NCI-H1105 treated with DMSO at 0.1 percent for 48 hours (cell line): ENCODE results near the gene SERINC5.

ENCODE experiments used
- DNase-seq: peaks from one replicate; lab custom pipeline; 2025; lab: John Stamatoyannopoulos, UW

Gene SERINC5

DNA sequence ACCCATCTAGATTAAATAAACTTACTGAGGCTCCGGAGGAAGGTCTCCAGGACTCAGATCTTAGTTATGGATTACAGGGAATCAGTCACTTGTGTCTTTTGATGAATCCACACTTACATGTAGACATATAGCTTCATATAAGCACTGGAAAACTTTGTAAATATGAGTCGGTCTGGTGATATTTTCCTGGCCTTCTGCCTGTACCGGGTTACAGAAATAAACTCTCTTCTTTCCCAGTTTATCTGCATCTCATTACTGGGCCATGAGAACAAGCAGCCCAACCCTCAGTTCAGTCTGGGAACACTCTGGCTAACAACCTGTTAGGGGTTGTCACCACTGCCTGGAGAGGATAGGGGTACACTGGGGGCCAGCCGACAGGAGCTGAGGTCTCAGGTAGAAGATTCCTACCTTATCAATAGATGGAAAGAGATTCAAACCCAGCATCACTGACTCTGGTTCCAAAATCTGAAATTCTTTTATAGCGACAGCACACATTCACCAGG is 161.6 kb downstream of the SERINC5 start:
- DNase-seq = no peak

DNA sequence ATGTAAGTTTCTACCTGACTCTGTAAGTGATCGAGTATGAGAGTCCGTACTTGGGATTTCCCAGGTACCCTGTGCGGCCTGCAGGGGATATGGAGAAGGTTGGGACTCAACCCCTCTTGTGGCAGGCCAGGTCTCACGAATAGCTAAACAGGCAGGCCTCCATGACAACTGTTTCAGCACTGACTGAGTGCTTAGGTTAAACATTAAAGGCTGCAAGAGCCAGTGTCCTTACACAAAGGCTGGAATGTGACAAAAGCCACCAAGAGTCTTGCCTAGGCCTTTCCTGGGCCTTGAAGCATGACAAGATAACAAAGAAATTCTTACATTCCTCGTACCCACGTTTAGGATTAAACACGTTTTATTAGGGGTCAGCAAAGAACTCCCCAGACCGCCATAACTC is 162.1 kb downstream of the SERINC5 start:
- no peak for DNase-seq

GRCh38 chr5:80092486-80093107 is 163.3 kb downstream of the SERINC5 start:
- DNase-seq = no peak

DNA sequence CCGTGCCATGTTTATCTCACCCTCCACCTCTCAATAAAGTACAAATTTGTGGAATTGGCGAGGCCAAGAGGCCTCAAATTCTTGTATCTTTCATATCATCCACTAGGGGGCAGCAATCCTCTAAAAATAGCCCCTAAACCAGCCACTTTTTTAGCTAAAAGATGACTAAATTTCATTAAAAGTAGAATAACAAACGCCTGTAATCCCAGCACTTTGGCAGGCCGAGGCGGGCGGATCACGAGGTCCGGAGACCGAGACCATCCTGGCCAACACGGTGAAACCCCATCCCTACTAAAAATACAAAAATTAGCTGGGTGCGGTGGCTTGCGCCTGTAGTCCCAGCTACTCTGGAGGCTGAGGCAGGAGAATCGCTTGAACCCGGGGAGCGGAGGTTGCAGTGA is 164.1 kb downstream of the SERINC5 start:
- DNase-seq = peak; percentile 26

- DNase-seq = no peak
Observed at GRCh38 chr5:80090884-80091166, 165.0 kb downstream of the SERINC5 start.

DNA sequence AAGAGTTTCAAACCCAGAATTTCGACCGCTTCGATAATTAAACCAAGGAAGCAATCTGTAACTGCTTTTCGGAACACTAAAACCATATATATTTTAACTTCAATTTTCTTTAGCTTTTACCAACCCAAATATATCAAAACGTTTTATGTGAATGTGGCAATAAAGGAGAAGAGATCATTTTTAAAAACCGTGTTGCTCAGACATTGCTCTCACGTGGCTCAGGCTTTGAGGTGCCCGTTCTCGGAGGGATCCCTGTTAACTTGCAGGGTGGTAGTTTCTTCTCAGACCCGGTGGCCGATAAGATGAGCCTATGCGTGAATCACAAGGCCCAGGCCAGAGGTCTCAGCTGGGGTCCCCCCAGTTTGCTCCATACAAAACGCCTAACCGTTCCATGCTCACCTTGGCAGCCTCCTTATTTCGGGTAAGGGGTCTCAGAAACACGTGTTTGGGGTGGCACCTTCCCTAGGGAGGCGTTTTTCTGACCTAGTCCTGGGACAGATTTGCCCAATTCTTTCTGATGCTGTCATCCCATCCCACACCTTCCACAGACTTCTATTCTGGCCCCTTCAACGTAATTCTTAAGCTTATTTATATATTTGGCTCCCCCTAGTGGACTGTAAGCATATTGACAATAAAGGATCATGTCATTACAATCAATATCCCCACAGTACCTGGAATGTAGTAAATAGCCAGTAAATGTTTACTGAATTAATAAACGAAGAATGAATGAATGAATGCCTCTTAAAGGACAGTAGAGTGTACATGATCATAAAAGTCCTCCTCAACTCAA is 172.6 kb downstream of the SERINC5 start:
- peak; percentile 78 for DNase-seq

GRCh38 chr5:80082731-80083100 is 173.1 kb downstream of the SERINC5 start:
- DNase-seq = peak; percentile 71

DNA sequence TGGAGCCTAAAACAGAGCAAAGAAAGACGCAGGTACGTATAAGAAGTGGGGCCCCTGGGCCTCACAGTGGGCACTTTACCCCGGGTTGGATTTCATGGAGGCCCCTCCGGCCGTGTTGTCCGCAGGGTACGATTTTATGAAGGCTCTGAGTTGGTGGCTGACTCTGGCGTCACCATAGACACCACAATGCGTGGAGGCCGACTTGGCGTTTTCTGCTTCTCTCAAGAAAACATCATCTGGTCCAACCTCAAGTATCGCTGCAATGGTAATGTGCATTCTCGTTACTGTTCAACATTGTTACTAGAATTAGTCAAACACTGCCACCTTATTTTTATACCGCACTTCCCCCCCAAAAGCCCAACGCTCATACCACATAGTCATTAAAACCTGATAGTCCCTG is 173.6 kb downstream of the SERINC5 start:
- no peak for DNase-seq

DNA sequence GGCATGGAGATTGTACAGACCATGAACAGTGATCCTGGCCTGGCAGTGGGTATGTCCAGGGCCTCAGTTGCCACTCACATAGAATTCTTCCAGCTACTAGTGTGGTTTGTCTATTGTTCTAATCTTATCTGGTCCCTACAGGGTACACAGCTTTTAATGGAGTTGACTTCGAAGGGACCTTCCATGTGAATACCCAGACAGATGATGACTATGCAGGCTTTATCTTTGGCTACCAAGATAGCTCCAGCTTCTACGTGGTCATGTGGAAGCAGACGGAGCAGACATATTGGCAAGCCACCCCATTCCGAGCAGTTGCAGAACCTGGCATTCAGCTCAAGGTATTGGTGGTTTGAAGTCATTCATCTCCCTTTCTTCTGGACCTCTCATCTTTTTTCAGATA is 176.9 kb downstream of the SERINC5 start:
- no peak for DNase-seq

DNA sequence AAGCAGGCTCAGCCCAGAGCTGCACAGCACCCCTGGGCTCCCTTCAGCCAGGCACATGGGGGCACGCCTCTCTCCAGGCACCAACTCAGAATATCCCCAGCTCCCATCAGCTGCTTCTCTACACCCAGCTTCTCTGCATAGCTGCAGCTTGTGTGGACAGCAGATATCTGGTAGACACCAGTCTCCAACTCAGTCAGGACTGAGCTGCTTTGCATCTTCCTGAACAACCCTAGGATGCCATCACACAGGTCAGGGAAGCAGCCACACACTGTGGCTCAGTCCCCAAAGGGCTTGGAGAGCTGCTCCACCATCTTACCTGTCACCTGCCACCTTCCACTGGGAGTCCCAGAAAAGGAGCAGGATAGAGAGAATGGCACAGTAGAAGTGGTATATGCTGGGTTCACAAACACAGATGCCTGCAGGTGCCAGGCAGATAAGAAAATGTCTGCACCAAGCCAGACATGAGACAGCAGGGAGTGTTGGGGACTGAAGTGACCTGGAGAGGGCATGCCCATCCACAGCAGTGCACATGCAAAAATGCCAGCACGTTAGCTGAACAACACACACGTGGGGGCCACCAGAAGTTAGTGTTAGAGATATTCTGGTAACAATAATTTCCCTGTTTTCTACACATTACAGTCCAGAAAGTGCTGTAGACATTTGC is 178.7 kb downstream of the SERINC5 start:
- no peak for DNase-seq

GRCh38 chr5:80076131-80077050 is 179.5 kb downstream of the SERINC5 start:
- DNase-seq = no peak

- no peak for DNase-seq
Observed at GRCh38 chr5:80072103-80073073, 183.5 kb downstream of the SERINC5 start.

DNA sequence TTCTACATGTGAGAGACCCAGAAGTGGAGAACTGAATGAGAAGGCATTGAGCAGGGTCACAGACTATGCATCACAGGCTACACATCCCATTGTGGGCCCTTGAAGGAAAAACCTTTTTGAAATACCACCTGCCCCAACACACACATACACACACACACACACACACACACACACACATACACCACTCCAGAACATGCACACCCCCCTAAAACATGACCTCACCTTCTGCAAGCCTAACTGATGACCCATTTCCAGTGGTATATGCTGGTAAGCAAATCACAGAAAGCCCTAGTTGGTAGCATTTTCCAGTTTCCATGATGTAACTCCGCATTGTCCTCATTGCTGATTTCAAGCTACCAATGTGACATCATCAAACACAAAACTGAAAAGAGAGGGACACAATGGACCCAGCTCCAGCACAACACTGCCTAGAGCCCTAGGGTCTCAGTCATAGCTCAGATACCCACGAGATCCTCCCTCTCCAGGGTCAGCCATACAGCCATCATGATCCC is 184.3 kb downstream of the SERINC5 start:
- no peak for DNase-seq

DNA sequence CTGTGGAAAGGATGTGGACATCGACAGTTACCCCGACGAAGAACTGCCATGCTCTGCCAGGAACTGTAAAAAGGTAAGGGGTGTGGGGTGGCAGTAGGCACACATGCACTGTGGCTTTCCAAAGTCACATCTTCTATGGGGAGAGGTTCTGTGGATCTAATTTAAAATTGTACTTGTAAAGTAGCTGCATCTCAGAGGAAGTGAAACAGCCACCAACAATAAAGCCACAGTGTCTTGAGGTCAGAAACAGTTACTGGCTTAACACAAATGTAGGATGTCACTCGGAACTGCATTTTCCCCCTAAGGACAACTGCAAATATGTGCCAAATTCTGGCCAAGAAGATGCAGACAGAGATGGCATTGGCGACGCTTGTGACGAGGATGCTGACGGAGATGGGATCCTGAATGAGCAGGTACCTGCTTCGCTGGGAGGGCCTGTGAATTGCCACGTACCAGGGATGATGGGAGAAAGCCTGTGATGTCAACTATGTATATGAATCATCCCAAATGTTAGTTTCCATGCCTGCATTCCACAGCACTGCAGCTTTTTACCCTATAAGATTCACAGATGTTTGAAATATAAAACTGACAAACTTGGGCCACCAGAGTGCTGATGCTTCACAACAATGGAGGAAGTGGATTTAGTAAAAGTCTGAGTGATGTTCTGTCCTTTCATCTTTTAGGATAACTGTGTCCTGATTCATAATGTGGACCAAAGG is 185.4 kb downstream of the SERINC5 start:
- no peak for DNase-seq

GRCh38 chr5:80069918-80070318 is 185.9 kb downstream of the SERINC5 start:
- no peak for DNase-seq

DNA sequence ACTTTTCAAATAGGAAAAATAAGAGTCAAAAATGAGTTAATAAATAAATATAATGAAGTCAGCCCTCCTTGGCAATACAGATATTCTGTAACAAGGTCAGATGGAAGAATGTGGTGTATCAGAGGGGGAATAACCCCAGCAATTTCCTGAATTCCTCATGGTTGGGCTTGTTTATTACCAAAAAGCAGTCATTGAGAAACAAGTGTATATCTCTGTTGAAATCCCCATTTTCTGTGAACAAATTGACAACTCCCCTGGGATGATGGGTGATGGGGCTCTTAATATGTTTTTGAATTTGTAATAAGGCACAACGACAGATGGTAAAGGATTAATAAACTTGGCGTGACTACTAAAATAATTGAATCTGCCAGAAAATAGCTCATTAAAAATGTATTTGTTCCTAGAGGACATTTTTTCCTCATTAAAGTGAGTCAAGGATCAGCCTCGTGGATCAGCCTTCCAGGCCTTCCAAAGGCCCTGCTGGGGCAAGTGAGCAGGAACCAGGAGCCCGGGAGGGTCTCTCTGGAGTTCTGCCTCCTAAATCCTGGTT is 186.5 kb downstream of the SERINC5 start:
- DNase-seq = no peak

DNA sequence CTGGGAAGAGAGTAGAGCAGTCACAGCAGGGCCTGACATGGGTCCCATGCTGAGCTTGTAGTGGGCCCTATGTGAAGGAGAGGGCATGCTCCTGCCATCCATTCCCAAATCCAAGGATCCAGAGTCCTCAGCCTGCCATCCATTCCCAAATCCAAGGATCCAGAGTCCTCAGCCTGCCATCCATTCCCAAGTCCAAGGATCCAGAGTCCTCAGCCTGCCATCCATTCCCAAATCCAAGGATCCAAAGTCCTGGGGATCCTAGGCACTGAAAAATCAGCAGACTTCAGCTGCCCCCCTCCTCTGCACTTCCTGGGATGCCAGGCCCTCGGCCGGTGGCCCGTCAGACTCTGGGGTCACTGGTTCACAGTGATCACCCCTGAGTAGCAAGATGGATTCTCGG is 187.1 kb downstream of the SERINC5 start:
- no peak for DNase-seq

GRCh38 chr5:80068246-80068636 is 187.6 kb downstream of the SERINC5 start:
- no peak for DNase-seq

DNA sequence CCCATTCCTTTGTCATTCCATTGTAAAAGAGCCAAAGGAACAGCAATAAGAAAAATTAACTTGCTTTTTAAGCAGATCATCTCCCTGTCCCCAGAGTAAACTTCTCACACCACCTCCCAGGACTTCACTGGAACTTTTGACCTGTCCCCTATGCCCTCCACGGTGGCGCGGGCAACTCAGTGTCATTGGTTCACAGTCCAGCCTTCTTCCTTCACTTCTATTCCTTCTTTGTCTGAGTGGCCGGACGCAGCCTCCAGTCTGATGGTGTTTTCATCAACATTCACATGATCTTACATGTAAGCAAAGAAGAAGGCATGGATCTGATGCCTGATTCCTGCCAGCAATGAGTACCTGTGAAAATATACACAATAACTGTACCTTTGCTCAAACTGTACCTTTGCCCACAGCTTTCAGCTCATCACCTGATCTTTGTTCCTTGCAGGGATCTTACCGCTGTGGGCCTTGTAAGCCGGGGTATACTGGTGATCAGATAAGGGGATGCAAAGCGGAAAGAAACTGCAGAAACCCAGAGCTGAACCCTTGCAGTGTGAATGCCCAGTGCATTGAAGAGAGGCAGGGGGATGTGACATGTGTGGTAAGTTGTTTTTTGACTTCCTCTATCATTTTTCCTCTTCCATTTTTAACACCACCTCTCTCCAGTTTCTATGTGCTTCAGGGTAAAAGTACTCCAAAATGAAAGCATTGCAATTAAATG is 188.2 kb downstream of the SERINC5 start:
- DNase-seq = no peak
